GM12874 (cell line): ENCODE results near the gene MYO7A.

ENCODE experiments used
- TF ChIP-seq, protein P1 (sequence below): IDR thresholded peaks from 2 replicates; pipeline ENCODE4 v1.5.1; 2011; ENCODE audit warnings: low read depth, mild to moderate bottlenecking, control low read depth, low read length, moderate library complexity; ENCODE audit not compliant: insufficient read depth

The MYO7A gene

DNA sequence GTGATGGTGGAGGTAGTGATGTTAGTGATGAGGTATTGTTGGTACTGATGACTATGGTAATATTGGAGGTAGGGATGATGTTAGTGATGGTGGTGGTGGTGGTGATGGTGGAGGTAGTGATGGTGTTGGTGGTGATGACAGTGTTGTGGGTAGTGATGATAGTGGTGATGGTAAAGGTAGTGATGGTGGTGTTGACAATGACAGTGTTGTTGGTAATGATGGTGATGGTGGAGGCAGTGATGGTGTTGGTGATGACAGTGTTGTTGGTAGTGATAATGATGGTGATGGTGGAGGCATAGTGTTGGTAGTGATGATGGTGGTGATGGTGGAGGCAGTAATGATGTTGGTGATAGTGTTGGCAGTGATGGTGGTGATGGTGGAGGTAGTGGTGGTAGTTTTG is 65.1 kb downstream of the MYO7A start:
- TF ChIP-seq, protein P1, sequence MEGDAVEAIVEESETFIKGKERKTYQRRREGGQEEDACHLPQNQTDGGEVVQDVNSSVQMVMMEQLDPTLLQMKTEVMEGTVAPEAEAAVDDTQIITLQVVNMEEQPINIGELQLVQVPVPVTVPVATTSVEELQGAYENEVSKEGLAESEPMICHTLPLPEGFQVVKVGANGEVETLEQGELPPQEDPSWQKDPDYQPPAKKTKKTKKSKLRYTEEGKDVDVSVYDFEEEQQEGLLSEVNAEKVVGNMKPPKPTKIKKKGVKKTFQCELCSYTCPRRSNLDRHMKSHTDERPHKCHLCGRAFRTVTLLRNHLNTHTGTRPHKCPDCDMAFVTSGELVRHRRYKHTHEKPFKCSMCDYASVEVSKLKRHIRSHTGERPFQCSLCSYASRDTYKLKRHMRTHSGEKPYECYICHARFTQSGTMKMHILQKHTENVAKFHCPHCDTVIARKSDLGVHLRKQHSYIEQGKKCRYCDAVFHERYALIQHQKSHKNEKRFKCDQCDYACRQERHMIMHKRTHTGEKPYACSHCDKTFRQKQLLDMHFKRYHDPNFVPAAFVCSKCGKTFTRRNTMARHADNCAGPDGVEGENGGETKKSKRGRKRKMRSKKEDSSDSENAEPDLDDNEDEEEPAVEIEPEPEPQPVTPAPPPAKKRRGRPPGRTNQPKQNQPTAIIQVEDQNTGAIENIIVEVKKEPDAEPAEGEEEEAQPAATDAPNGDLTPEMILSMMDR, result no peak

GRCh38 chr11:77193911-77194830 is 66.1 kb downstream of the MYO7A start:
- TF ChIP-seq, protein P1, result no peak

- TF ChIP-seq, protein P1, result no peak
These were observed 67.2 kb downstream of the MYO7A start for GRCh38 chr11:77195071-77195755.

DNA sequence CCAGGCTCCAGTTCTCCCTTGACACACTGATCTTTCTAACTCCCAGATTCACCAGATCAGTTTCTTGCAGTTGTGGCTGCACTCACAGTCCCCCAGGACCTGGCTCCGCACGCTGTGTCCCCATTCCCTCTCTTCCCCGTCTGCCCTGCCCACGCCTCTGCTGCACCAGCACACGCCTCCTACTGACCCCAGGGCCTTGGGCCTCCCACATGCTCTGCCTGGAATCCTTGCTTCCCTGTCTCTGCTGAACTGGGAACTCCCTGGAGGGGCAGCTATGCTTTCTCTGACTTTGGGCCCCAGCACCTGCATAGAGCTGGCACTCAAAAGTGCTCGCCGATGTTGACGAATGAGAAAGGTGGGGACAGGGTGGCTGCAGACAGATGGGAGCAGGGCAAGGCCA is 68.9 kb downstream of the MYO7A start:
- TF ChIP-seq, protein P1, result no peak

DNA sequence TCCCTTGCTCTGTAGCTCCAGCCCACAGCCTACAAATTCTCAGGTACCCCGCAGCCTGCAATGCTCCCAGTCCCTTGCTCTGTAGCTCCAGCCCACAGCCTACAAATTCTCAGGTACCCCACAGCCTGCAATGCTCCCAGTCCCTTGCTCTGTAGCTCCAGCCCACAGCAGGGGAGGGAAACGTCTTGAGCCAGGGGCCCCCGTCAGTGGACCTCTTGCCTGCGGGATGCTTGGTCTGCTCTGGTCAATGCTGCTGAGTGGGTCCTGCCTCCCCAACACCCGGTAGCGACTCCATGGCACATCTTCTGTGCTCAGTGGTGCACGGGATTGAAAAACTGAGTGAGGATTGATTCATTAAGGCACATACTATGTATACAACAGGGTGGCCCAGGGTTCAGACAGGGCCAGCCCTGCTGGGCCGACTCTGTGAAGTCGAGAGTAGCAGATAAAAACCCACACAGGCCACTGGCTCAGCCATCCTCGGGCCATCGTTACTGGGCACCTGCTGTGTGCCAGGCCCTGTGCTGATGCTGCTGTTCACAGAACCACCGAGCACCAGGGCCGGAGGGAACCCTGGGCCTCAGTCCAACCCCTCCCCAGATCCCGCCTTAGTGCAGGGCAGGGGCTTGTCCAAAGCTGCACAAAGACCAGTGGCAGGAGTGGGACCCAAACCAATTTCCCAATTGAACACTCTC is 69.7 kb downstream of the MYO7A start:
- TF ChIP-seq, protein P1, result no peak

- TF ChIP-seq, protein P1, result peak; percentile 51
These were observed 70.4 kb downstream of the MYO7A start for GRCh38 chr11:77198440-77198849.
